GM12892 (cell line): ENCODE data around the gene RMND5A.

Experiments
- POLR2A ChIP-seq: IDR thresholded peaks from 2 replicates; pipeline ENCODE4 v1.6.1; 2011; ENCODE audit warnings: low read depth, low read length, control low read depth
- POLR2AphosphoS5 ChIP-seq: IDR thresholded peaks from 2 replicates; pipeline ENCODE4 v1.6.1; 2011; ENCODE audit warnings: low read depth, low read length, control low read depth
- TAF1 ChIP-seq: IDR thresholded peaks from 2 replicates; pipeline ENCODE4 v1.6.1; 2011; ENCODE audit warnings: low read depth, mild to moderate bottlenecking, control low read depth, low read length, borderline replicate concordance

DNA sequence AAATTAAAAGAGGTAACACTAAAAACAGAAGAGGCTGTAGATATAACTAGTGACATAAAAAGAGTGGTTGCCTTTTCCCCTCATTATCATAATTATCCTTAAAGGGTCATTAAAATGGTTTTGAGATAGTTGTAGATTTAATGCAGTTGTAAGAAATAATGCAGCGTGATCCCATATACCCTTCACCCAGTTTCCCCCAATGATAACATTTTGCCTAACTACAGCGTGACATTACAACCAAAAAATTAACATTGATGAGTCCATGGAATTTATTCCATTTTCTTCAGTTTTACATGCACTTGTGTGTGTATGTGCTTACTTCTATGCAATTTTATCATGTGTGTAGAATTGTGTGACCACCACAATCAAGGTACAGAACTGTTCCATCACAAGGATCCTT, 13.2 kb upstream of the RMND5A start:
- TF ChIP-seq POLR2A (no peak), TAF1 (no peak), POLR2AphosphoS5 (no peak)
